ENCODE data around the gene CAPN8.

The CAPN8 gene

DNA sequence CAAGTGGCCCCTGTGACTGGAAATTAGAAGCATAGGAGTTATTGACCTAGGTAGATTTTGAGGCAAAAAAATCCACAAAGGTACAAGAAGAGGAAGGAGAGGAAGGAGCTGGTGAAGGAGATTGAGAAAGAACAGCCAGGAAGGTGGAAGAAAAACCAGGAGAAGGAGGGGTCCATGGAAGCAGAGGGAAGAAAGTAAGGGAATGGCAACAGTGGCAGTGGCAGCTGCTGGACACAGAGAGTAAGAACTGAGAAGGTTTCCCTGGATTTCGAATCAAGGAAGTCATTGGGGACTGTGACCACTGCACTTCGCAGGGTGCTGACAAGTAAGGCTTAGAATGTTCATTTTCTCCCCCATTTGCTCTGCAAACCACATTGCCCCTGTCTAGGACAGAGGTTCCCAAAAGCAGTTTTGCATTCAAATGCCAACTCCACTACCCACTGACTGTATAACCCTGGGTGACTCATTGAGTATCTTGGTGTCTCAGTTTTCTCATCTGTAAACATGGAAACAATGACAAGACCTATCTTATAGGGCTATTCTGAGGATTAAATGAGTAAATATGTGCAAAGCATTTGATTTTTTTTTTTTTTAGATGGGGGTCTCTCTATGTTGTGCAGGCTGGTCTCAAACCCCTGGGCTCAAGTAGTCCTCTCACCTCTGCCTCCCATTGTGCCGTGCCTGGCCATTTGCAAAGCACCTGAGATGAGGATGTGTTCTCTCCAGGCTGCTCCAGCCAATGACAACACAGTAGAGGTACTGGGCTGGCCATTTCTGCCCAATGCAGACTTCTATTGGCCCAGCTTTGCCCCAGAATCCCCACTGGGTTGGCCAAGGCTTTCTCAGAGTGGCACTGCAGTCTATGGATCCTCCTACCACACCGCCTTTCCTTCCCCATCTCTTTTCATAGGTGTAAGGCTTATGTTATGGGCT lies 37.5 kb upstream of the CAPN8 start:
- no peak for DNase-seq (ENCODE audit: low spot score)

DNA sequence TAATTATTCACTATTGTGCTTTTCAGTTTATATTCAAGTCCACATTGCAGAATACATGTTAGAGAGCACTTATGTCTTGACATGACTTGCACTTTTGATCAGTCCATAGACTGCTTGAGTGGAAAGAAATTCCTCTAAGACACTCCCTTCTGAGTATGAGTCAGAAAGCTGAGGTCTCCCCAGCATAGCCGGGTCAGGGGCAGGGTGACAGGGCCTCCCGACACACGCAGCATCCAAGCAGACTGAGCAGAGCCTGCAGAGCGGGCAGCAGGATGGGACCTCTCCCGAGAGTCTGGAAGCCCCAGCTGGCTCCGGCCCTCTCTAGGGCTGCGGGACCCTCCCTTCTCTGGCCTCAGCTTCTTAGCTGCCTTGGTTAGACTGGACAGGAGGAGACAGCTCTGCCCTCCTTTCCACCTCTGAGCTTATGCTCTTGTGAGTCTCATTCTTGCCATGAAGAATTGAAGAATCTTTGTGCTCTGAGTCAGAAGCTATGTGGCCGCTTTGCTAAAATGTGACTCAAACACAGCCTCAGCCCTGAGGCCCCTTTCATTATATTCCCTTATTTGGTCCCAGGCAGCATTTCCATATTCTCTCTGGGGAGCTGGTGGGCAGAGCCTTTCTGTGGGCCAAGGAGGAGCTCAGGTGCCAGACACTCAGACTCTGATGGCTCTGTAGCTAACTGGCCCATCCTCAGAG lies 35.6 kb upstream of the CAPN8 start:
- DNase-seq (ENCODE audit: low spot score): peak; percentile 94

- no peak for DNase-seq (ENCODE audit: low spot score)
Observed at GRCh38 chr1:223700388-223700918, 35.0 kb upstream of the CAPN8 start.

- no peak for DNase-seq (ENCODE audit: low spot score)
Observed at GRCh38 chr1:223695941-223696340, 30.4 kb upstream of the CAPN8 start.

DNA sequence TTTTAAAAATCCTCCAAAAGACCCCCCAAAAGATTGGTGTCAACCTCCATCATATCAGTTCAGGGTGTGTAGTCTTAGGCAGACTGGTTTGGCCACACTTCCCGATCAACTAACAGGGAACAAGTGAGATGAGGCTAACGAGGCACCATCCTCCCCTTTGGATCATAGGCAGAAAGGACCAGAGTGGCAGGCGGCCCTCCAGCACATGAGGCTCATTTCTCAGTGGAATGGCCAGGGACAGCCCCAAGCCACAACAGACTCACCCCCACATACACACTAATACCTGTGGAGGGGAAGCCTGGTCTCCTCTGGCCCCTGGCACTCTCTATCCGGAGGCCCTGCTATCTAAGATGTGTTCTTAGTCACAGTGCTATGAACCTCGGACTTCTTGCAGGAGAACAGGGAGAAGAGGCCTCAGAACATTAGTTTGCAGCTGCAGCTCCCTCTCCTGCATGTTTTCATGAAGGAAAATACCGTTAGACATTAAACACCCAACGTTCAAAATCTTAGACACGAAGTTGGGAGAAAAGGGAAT lies 29.6 kb upstream of the CAPN8 start:
- no peak for DNase-seq (ENCODE audit: low spot score)

GRCh38 chr1:223691121-223691520 lies 25.6 kb upstream of the CAPN8 start:
- no peak for DNase-seq (ENCODE audit: low spot score)

GRCh38 chr1:223684488-223684792 lies 18.9 kb upstream of the CAPN8 start:
- no peak for DNase-seq (ENCODE audit: low spot score)

DNA sequence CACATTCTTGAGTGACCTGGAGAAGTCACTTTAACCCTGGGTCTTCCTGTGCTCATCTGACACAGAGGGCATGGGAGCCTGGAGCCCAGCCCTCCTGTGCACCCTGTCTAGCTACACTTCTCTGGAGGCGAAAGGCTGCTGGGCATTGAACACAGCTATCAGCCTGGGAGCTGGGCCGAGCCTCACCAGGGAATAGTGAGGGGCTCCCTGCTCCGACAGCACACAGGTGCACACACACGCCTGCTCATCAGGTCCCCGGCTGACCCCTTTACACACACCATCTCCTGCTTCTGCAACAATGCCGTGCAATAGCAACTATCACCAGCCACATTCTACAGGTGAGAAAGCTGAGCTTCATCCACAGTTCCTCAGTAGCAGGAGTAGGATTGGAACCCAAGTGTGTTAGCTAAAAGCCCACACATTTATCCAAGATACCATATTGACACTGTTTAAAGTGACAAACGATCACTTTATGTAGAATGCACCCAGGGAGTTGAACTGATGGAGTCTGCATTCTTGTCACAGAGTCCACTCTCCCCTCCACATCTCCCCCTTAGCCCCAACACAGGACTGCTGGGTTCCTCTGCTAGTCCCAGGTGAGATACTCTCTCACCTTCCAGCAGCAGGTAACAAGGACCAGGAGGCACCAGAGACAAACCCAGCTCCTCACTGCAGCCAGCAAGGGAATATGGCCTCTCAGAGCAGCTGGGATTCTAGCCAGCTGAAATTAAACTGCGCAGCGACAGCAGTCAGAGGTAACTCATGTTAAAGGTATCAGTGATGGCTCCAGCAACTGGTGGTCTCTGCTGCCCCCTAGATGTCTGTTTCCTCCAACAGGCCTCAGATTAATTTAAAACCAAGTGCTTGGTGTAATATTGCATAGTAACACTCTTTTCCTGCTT lies 18.3 kb upstream of the CAPN8 start:
- DNase-seq (ENCODE audit: low spot score): peak; percentile 57

GRCh38 chr1:223682502-223682901 lies 17.0 kb upstream of the CAPN8 start:
- no peak for DNase-seq (ENCODE audit: low spot score)

DNA sequence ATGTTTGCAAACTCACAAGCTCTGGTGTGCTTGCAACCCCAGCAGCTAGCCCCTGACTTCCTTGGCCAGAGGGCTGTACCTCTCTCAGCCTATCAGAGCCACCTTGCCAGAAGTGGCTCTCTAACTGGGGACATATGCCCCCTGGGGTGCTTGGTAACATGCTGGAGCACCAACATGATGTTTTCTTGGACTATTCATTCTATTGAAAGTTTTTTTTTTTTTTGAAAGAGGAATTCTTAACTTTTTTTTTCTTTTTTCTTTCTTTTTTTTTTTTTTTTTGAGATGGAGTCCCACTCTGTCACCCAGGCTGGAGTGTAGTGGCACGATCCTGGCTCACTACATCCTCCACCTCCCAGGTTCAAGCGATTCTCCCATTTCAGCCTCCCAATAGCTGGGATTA lies 14.7 kb upstream of the CAPN8 start:
- DNase-seq (ENCODE audit: low spot score): no peak

DNA sequence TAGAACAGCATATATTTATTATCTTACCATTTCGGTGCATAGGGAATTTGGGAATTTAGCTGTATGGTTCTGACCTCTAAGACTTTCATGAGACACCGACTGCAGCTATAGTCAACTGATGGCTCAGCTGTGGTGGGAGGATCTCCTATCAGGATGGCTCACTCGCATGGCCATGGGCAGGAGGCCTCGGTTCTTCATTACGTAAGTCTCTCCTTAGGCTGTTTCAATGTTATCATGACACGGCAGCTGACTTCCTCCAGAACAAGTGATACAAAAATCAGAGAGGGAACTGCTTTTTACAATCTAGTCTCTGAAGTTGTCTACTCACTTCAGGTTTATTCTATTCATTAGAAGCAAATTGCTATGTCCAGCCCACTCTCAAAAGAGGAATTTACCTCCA lies 13.3 kb upstream of the CAPN8 start:
- no peak for DNase-seq (ENCODE audit: low spot score)

DNA sequence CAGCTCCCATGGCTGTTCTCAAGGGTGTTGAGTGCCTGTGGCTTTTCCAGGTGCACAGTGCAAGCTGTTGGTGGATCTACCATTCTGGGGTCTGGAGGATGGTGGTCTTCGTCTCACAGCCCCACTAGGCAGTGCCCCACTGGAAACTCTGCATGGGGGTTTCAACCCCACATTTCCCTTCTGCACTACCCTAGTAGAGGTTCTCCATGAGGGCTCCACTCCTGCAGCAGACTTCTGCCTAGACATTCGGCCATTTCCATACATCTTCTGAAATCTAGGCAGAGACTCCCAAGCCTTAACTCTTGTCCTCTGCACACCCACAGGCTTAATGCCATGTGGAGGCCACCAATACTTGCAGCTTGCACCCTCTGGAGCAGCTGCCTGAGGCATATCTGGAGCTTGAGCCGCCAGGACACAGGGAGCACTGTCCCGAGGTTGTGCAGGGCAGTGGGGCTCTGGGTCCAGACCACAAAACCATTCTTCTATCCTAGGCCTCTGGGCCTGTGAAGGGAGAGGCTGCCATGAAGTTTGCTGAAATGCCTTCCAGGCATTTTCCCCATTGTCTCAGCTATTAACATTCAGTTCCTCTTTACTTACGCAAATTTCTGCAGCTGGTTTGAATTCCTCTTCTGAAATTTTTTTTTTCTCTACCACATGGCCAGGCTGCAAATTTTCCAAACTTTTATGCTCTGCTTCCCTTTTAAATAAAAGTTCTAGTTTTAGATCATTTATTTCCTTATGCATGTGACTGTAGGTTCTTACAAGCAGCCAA lies 8.8 kb upstream of the CAPN8 start:
- no peak for DNase-seq (ENCODE audit: low spot score)

- DNase-seq (ENCODE audit: low spot score): peak; percentile 59
Observed at GRCh38 chr1:223670458-223671159, 5.1 kb upstream of the CAPN8 start.

DNA sequence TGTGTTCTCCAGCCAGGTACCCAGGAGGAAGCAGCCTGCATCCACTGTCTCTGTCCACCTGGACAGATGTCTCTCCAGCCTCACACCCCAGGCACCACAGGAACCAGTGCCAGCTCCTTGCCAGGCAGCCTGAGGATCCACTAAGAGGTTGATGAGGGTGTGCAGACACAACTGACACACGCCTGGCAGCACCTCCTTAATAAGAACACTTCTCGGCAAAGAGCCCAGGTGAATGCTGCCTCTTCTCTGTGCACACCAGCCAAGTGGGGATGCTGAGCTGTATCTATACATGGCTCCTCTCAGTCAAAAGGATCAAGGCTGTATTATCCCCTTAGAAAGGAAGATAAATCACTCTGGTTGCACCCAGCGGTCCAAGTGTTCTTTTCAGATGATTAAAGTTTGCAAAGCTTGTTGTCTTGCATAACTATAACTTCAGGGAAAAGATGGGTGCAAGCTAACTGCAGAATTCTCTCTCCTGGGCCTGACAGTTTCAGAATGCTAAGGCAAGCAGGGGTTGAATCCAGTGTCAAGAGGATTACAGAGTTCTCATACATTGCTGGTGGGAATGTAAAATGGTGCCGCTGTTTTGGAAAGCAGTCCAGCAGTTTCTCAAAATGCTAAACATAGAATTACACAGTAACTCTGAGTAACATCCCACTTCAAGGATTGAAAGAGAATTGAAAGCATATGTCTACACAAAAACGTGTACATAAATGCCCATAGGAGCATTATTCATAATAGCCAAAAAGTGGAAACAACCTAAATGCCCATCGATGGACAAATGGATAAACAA lies 3.7 kb upstream of the CAPN8 start:
- DNase-seq (ENCODE audit: low spot score): no peak

- DNase-seq (ENCODE audit: low spot score): no peak
Observed at GRCh38 chr1:223667484-223668182, 2.1 kb upstream of the CAPN8 start.

DNA sequence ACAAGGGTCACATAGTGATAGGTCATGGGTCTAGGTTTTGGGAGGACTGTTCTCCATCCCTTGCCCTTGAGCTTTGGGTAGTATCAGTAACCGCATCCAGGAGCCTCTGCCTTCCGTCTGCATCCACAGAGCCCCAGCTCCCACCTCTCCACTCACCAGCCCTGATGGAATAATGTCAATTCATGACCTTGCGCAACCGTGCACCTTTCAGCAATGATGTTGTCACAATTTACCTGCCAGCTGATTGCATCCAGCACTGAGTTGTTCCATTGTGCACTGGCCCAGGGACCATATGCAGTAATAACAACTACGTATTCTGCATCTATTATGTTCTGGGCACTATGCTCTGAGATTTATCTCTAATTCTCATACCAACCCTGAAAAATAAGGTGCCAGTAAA lies 1.4 kb downstream of the CAPN8 start:
- no peak for DNase-seq (ENCODE audit: low spot score)

GRCh38 chr1:223662943-223663342 lies 2.6 kb downstream of the CAPN8 start:
- DNase-seq (ENCODE audit: low spot score): no peak

DNA sequence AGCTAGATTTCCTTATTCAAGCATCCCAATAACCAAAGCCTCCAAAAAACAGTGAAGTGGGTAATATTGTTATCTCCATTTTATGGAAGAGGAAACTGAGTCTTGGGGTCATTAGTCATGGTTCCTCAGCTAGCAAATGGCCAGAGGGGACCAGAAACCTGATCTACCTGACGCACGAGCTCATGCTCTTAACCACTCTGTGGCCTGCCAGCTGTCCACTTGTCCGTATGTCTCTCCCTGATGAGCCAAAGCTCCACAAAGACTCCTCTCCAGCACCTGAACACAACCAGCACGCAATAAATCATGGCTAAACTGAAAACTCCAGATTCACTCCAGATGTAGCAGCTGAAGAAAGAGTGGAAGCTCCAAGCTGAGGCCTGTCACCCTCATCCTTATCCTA lies 5.8 kb downstream of the CAPN8 start:
- no peak for DNase-seq (ENCODE audit: low spot score)

GRCh38 chr1:223657978-223658377 lies 7.5 kb downstream of the CAPN8 start:
- no peak for DNase-seq (ENCODE audit: low spot score)
